Mucosa of stomach (tissue), 1 donor: ENCODE results near the gene CPNE7.
"Not testable (repeated sequence)": the region's sequence is repeated elsewhere in the genome, so short reads cannot be mapped to it uniquely, and the experiment has no call there.

Source experiments
- H3K27me3 ChIP-seq: one replicate; pipeline ENCODE4 v1.7.0; 2013; ENCODE audit warnings: mild to moderate bottlenecking, low read length; ENCODE audit not compliant: control insufficient read depth, insufficient read depth
- H3K36me3 ChIP-seq: one replicate; pipeline ENCODE4 v1.7.0; 2013; ENCODE audit warnings: low read length; ENCODE audit not compliant: control insufficient read depth, insufficient read depth
- H3K4me1 ChIP-seq: one replicate; pipeline ENCODE4 v1.7.0; 2013; ENCODE audit warnings: mild to moderate bottlenecking, low read length; ENCODE audit not compliant: control insufficient read depth, insufficient read depth
- H3K4me3 ChIP-seq: one replicate; pipeline ENCODE4 v1.7.0; 2013; ENCODE audit warnings: low read length
- H3K9ac ChIP-seq: one replicate; pipeline ENCODE4 v1.7.0; 2013; ENCODE audit warnings: mild to moderate bottlenecking, low read length, moderate library complexity
- H3K9me3 ChIP-seq: one replicate; pipeline ENCODE4 v1.7.0; 2013; ENCODE audit warnings: mild to moderate bottlenecking, low read length, moderate library complexity; ENCODE audit not compliant: control insufficient read depth
- donor health status: Pancreatic carcinoma.

The CPNE7 gene

DNA sequence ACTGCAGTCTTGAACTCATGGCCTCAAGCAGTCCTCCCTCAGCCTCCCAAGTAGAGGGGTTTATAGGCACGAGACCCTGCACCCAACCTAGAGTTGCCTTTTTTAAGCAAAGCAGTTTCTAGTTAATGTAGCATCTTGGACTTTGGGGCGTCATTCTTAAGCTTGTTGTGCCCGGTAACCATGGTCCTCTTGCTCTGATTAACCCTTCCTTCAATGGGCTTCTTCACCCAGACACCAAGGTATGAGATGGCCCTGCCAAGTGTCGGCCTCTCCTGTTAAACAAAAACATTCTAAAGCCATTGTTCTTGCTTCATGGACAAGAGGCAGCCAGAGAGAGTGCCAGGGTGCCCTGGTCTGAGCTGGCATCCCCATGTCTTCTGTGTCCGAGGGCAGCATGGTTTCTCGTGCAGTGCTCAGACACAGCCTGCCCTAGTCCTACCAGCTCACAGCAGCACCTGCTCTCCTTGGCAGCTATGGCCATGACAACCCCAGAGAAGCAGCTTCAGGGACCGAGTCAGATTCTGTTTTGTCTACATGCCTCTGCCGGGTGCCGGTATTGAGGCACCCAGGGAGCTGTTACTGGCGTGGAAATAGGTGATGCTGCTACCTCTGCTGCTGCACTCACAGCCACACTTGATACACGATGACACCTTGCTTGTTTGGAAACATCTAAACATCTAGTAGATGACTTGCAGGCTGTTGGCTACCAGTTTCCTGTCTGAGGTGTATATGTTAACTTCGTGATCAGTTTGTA, 11.7 kb upstream of the CPNE7 start:
- peaks cover 55% of the 10 kb centered on the region for H3K4me1 ChIP-seq
- peaks cover 4% of the 10 kb centered on the region for H3K27me3 ChIP-seq
- H3K9ac ChIP-seq, result no peak overlapping the region
- H3K36me3 ChIP-seq, result peaks cover 18% of the 10 kb centered on the region
- no peaks in the 10 kb centered on the region for H3K9me3 ChIP-seq
- no peak overlapping the region for H3K4me3 ChIP-seq

- peaks cover 8% of the 10 kb centered on the region for H3K27me3 ChIP-seq
- H3K4me3 ChIP-seq, result no peak overlapping the region
- peaks cover 46% of the 10 kb centered on the region for H3K4me1 ChIP-seq
- no peaks in the 10 kb centered on the region for H3K9me3 ChIP-seq
- no peak overlapping the region for H3K9ac ChIP-seq
- peaks cover 18% of the 10 kb centered on the region for H3K36me3 ChIP-seq
Measured at GRCh38 chr16:89564476-89565255, 10.9 kb upstream of the CPNE7 start.

GRCh38 chr16:89565256-89565505, 10.4 kb upstream of the CPNE7 start:
- no peak overlapping the region for H3K4me3 ChIP-seq
- peak overlapping the region; percentile 24 for H3K9ac ChIP-seq
- H3K4me1 ChIP-seq, result peaks cover 43% of the 10 kb centered on the region

GRCh38 chr16:89565506-89566372, 9.8 kb upstream of the CPNE7 start:
- Histone ChIP-seq H3K36me3 (peaks cover 18% of the 10 kb centered on the region), H3K4me1 (peaks cover 43% of the 10 kb centered on the region), H3K9ac (peak overlapping the region; percentile 24), H3K4me3 (no peak overlapping the region), H3K27me3 (peaks cover 17% of the 10 kb centered on the region), H3K9me3 (no peaks in the 10 kb centered on the region)

More at GRCh38 chr16:89565256-89565505, 10.4 kb upstream of the CPNE7 start:
- peaks cover 18% of the 10 kb centered on the region for H3K36me3 ChIP-seq
- no peaks in the 10 kb centered on the region for H3K9me3 ChIP-seq
- peaks cover 13% of the 10 kb centered on the region for H3K27me3 ChIP-seq

- no peak overlapping the region for H3K4me3 ChIP-seq
- H3K4me1 ChIP-seq, result peaks cover 34% of the 10 kb centered on the region
- peaks cover 14% of the 10 kb centered on the region for H3K36me3 ChIP-seq
- peaks cover 27% of the 10 kb centered on the region for H3K27me3 ChIP-seq
- no peaks in the 10 kb centered on the region for H3K9me3 ChIP-seq
- H3K9ac ChIP-seq, result no peak overlapping the region
Measured at GRCh38 chr16:89567656-89568594, 7.6 kb upstream of the CPNE7 start.

DNA sequence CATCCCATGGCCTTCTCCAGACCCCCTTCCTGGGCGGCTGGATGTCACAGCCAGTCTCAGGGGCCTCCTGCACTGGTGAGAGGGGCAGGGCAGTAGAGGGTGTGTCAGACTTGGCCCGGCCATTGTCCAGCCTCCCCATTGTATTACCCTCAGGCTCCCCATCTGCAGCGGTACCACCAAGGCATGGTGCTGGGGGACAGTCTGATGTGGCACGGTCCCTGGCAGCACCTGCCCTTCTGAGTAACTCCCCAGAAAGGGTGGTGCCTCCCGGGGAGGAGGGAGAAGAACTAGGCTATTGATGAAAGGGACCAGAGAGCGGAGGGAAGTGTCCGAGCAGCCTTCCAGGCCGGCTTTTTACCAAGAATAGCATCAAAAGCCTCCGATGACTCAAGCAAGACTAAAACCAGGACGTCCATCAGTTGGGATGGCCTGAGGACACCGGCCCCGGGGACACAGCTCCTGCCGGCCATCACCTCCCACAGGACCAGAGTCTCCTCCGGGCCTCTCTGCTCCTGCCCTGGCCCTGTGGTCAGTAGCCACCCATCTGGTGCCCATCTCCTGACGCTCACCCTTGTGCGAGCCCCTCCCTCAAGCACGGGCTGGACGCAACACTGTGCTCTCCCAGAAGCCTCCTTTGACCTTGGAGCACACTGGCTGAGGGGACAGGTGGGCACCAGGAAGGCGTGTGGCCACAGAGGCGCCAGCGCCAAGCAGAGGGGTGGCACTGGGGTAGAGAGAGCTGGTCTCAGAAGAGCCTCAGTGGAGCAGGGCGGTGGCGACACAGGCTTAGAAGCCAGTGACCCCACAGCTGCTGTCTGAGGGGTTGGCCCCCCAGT, 5.8 kb upstream of the CPNE7 start:
- peaks cover 29% of the 10 kb centered on the region for H3K4me1 ChIP-seq
- no peaks in the 10 kb centered on the region for H3K36me3 ChIP-seq
- H3K27me3 ChIP-seq, result peaks cover 39% of the 10 kb centered on the region
- no peak overlapping the region for H3K4me3 ChIP-seq
- no peaks in the 10 kb centered on the region for H3K9me3 ChIP-seq
- H3K9ac ChIP-seq, result no peak overlapping the region

GRCh38 chr16:89570342-89570923, 5.1 kb upstream of the CPNE7 start:
- peaks cover 28% of the 10 kb centered on the region for H3K4me1 ChIP-seq
- H3K4me3 ChIP-seq, result no peak overlapping the region
- no peaks in the 10 kb centered on the region for H3K36me3 ChIP-seq
- peaks cover 46% of the 10 kb centered on the region for H3K27me3 ChIP-seq
- no peak overlapping the region for H3K9ac ChIP-seq
- no peaks in the 10 kb centered on the region for H3K9me3 ChIP-seq

- not testable (repeated sequence) for H3K4me3 ChIP-seq, H3K36me3 ChIP-seq, H3K9ac ChIP-seq, H3K9me3 ChIP-seq
- H3K4me1 ChIP-seq, result peaks cover 25% of the 10 kb centered on the region
- peaks cover 50% of the 10 kb centered on the region for H3K27me3 ChIP-seq
Measured at GRCh38 chr16:89570983-89571598, 4.5 kb upstream of the CPNE7 start.

- peaks cover 25% of the 10 kb centered on the region for H3K4me1 ChIP-seq
- H3K9ac ChIP-seq, result no peak overlapping the region
- H3K9me3 ChIP-seq, result no peaks in the 10 kb centered on the region
- H3K4me3 ChIP-seq, result no peak overlapping the region
- peaks cover 53% of the 10 kb centered on the region for H3K27me3 ChIP-seq
- H3K36me3 ChIP-seq, result no peaks in the 10 kb centered on the region
Measured at GRCh38 chr16:89571636-89572035, 3.9 kb upstream of the CPNE7 start.

- Histone ChIP-seq H3K9ac (no peak overlapping the region), H3K4me1 (peaks cover 25% of the 10 kb centered on the region), H3K27me3 (peaks cover 53% of the 10 kb centered on the region), H3K9me3 (no peaks in the 10 kb centered on the region), H3K36me3 (no peaks in the 10 kb centered on the region), H3K4me3 (no peak overlapping the region)
Measured at GRCh38 chr16:89572073-89572484, 3.5 kb upstream of the CPNE7 start.
